Putamen (tissue), 1 donor: Measurements from ENCODE around the gene GUCY1A2.

Source experiments
- DNase-seq: peaks from one replicate; pipeline ENCODE4 v3.0.0-alpha.2; 2016; ENCODE audit warnings: low spot score

The GUCY1A2 gene

DNA sequence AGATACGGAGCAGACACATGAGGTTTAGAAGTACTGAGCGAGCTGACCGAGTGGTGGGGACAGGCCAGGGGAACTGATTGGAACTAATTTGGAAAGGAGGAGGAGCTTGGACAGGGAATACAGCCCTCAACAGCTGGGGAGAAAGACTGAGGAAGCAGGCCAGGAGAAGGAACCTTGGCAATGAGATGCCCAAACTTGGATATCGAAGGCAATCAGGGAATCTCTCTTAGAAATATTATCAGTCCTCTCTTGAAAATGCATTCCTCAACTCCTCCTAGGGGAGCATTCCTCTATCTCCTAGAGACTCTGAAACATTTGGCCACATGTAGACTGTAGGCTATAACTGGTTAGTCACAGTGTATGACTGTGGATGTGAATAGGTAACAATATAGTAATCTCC lies 284.6 kb downstream of the GUCY1A2 start:
- no peak for DNase-seq

DNA sequence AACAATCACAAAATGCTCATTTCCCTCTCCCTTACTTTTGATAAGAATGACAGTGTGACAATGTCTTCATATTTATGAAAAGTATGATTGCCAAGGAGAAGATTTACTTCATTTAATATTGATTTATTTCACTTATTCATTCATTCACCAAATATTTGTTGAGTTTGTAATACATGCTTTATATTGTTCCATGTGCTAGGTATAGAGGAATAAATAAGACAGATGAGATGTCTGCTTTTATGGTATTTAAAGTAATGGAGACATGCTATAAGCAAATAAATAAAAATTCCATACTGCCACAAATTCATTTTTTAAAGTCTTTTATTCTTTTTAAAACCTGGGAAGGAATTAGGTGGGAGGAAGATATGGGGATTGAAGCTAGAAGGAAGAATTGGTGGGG lies 289.4 kb downstream of the GUCY1A2 start:
- DNase-seq: no peak

DNA sequence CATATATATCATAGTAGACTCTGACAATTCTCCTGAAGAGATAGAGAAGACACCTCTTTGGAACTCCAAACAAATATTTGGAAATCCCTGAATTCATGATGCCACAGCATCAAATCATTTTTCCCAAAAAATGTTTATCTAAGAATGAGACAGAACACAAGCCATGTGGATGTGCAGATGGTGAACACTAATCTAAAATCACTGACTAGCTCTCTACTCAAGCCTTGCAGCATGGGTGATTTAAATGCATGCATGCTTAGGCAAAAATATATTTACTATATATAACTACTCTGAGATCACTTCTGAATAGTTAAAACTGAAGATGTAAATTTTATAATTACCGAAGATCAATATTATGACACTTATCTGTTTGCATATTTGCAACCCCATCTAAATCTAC lies 289.9 kb downstream of the GUCY1A2 start:
- DNase-seq: no peak

DNA sequence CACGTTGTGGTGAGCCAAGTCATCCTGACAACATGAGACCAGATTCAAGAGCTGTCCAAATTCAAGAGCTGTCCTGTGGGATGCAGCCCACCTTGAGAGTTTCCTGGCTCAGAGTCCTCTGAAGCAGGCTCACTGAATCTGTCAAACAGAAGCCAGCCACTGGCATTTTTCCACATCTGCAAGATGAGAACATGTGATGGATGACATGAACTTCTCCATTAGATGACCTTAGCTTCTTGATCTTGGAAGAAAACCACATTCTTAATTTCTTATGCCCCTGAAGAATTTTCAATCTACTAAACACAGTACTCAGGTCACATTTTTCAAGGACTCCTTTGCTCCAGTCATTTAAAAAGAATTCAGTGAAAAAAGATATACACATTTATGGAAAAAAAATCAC lies 291.0 kb downstream of the GUCY1A2 start:
- no peak for DNase-seq

DNA sequence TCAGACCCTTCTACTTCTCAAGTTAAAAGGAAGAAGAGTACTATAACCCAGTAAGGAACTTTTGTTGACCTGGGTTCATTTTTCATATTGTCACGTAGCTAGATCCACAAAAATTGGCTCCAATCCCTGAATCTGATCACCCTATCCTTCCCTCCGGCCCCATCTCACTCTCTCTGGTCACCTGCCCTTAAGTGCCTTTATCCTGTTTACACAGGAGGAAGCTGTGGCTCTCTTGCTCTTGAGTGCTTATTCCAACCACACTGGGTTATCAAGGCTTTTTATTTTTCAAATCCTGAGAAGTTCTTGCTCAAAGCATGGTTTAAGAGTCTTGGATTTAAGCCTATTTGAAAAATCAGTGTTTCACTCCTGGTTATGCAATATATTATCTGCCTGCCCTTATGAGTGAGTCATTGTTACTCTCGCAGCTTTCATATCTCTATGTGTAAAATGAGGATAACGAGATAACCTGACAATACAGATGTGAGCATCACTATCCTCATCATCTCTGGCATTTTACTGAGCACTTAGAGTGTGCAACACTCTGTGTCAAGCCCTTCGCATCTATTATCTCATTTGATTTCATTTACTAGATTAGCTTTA lies 293.9 kb downstream of the GUCY1A2 start:
- DNase-seq: peak; percentile 49

DNA sequence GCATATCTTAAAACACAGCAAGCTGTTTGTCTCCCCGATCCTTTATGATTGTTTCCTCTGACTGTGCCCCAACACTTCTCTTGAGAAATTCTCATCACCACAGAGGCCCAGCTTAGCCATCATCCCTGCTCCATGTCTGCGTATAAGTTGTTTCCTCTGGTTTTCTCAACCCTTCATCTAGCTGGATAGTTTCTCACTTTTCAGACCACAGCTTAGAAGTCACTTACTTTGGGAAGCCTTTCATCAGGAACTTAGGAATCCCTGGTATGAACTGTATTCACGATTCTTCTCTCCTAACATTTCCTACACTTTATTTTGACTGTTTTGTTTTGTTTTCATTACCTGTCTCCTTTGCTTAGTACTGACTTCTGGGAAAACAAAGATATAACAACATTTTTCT lies 295.2 kb downstream of the GUCY1A2 start:
- no peak for DNase-seq

DNA sequence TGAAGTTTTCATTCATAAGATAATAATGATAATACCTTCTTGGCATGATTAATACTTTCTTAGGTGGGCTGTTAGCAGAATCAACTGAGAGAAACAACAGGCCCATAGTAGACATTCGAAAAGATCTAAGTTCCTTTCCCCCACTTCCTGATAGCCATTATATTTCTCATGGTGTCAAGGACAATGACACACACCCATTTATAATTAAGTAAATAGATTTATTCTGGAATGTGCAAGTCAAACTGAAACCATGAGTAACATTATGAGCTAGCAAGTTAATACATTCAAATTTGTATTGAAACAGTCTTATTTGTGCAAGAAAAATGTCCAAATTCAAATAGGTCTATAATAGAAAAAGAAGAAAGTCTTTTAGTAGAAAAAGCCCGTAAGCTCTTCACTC lies 301.1 kb downstream of the GUCY1A2 start:
- DNase-seq: no peak

DNA sequence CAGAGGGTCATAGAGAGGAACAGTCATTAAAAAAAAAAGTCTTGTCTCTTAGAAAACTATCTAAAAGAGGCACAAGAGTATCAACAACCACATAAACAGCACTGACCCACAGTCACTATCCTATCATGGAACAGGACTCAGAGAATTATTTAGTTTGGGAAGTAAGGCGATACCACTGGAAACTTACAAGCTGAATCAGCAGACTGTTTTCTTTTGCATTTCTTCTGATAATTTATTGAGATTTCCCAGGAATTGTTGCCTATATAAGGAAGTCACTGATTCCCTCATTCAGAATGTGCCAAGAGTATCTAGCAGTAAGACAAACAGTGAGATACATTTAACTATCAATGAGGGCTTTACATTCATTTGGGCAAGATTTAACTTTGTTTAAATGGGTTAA lies 304.1 kb downstream of the GUCY1A2 start:
- no peak for DNase-seq

DNA sequence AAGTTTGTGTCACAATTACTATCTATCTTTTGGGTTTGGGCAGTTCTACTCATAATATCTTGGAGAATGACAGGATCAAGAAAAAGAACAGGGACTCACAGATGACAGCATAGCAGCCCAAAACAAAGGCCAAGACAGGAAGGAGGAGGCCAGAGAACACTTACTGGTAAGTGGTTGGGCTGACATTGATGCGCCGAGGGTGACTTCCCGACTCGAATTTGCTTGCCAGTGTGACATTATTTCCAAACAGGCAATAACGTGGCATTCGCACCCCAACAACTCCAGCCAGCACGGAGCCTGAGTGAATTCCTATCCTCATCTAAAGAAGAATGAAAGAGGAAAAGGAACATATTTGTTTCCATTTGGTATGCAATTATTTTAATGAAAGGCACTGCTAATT lies 309.9 kb downstream of the GUCY1A2 start:
- DNase-seq: no peak

DNA sequence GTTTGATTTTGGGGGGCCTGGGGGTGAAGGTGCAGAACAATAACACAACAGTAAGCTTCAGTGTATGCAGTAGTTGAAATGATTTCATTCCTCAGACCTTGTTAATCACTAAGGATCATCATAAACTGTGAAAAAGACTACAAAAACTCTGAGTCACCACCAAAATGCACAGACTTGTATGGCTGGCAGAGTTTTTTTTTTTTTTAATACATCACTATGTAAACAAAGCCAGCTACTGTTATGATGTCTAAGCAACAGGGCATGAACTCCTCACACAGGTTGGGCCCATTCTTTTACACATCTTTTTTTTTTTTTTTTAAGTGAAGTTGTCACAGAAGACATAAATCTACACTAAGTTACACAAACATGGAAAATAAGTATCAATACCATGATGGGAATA lies 311.9 kb downstream of the GUCY1A2 start:
- DNase-seq: no peak

DNA sequence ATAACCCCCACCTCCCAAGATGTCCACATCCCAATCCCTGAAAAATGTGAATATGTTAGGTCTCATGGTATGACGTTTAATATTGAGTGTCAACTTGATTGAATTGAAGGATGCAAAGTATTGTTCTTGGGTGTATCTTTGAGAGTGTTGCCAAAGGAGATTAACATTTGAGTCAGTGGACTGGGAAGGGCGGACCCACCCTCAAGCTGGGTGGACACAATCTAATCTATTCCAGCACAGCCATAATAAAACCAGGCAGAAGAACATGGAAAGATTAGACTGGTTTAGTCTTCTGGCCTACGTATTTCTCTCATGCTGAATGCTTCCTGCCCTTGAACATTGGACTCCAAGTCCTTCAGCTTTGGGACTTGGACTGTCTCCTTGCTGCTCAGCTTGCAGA lies 315.5 kb downstream of the GUCY1A2 start:
- no peak for DNase-seq

DNA sequence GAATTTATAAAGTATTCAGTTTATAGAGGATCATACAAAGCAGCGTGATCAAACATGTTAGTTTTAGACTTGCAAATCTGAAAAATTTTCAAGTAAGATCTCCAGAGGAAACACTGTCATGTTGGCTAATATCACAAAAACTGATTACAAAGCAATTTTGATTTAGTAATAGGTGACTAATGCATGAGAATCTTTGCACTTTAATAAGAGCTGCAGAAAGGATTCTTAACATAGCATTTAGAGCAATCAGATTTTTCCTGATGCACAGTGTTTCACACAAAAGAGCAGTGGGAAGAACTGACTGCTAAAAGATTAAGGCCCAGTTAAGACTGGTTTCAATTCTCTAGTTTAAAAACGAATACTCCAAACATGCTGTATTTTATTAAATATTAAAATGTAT lies 321.2 kb downstream of the GUCY1A2 start:
- peak; percentile 29 for DNase-seq

DNA sequence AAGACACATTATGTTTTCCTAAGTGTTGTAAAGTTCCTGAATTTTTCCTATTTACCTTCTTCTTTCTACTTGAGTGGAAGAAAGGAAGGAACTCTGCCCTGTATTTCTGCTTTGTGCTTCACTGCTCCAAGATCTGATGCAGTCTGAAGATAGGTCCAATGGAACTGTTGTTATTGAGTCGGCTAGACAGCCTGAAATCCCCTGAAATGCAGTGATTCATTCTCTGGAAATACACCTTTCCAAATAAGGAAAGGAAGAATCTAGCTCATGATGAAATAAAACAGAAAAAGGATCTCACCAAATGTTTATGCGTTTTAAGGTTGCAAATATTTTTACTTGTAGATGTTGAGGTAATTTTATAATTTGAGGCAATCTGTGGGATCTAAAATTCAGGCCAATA lies 322.8 kb downstream of the GUCY1A2 start:
- no peak for DNase-seq

DNA sequence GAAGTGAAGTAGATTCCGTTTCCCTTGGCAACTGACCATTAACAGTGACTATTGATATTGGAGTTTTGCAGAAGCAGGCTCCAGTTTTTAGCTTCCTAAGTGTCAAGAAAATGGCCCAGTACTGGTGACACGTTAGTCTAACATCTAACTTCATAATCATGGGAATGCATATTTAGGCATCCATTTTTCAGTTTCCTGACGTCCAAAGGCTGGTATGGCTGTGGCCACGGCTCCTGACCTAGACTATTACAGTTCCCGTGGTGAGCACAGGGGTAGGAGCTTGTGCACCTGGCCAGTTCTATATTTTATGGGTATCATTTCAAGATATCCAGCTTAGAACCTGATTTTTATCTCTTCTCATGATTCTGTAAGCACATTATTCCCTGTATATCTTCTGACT lies 323.8 kb downstream of the GUCY1A2 start:
- no peak for DNase-seq

DNA sequence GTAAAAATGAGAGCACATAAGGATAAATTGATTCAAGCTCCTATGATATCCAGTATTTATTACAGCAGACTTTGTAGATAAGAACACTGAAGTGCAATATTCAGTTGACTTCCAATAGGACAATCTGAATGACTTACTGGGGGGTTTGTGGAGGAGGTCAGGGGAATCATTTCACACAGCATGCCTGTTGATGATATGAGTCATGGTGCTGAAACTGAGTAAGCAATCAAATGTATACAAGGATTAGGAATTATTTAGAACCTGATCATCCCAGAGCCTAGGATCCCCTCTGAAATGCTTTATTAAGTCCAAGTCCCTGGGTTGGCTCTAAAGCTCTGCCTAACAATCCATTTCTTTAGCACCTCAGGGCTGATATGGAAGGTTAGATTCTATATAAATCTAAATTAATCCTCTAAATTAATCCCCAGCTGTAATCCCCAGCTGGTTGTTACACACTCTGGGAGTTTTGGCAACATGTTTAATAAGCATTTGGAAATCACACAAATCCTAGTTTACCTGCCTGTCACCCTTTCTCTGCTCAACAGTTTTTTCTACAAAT lies 326.4 kb downstream of the GUCY1A2 start:
- no peak for DNase-seq

DNA sequence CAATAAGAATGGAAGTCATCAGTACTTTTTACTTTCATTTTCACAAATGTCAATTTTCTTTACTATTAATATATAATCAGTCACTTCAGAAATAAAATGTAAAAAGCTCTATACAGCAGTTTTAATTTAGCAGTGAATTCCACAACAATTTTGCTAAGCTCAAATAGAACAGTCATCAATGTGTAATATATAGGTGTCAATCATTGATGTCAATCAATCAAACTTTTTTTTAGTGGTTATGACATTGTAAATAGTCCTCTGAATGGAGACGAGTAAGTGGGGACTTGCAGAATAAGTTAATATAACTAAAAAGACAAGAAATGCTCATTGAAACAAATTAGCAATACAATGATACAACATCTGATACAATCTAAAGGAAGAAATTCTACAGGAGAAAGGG lies 327.4 kb downstream of the GUCY1A2 start:
- no peak for DNase-seq

DNA sequence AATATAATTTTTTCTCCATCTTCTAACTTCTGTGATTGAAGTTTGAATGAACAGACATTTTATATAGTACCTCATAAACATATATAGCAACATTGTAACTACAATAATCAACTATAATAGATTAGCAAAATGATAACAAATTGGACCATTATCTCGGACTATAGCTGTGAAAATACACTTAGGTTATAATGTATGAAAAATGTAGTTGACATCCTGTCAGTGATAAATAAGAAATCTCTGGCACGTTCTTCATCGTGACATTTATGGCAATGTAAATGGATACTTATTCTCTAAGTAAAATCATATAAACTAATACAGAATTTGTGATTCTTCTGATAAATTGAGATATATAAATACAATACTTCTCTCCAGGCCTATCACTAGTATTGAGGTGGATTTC lies 333.3 kb downstream of the GUCY1A2 start:
- no peak for DNase-seq

DNA sequence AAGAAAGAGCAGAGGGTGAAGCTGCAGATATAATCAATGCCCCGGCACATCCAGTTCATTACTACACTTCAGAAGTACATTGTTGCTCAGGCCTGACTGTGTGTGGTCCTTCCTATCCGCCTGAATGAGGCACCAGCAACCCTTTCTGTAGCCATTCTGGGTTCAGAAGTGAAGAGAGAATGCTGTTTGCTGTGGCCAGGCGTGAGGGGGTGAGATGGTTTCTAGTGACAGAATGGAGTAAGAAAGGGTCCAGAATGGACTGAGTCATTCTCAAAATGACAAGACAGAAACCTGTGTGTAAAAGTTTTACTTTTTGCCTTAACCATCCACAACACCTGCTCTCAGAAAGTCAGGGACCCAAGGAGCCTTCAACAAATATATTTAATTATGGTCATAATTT lies 334.8 kb downstream of the GUCY1A2 start:
- no peak for DNase-seq

DNA sequence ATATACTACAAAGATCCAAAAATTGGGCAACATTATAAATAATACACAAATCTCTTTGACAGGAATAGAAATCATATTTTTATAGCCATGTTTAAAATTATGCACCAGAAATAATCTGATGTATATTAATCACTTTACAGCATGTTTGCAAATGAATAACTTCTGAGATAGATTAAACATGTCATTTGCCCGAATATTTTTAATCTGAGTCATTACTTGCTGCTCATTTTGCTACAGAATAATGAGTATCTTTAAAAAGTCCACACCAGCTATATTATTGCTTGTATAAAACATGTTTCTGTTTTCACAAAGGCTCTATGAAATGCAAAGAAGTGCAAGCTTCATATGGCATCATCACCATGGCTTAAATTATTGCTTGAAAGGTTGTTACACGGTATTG lies 336.8 kb downstream of the GUCY1A2 start:
- no peak for DNase-seq

DNA sequence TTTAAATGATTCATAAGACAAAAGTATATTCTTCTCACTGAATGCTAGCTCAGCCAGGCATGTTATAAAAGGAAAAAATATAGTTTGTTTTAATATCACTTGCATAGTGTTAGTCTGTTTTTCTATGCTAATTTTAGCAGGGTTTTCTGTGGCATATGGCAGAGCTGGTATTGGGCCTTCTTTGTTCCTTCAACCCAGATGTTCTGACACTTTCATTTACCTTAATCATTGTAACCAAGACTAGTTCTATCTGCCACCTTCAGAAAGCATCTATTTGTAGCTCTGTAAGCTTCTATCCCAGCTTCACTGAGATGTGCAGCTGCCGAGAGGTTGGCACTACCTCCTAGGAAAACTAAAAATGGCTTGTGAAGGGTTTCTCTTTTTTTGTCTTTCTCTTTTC lies 338.7 kb downstream of the GUCY1A2 start:
- DNase-seq: no peak

DNA sequence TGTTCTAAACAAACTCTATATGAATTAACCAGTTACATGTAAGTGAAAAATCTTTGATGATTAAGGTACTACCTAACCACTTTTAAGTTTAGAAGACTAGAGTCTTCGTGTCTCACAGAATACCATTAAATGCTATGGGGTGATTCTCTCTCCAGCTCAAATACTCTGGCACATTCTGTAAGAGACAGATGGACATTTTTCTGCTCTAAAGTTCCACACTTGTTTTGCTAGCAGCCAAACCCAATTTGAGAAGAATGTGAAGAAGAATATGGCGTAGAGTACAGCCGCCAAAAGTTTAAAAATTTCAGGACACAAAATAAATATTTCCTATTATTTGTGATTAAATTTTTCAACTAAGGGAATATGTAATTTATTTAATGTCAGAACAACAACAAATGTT lies 339.1 kb downstream of the GUCY1A2 start:
- DNase-seq: no peak

DNA sequence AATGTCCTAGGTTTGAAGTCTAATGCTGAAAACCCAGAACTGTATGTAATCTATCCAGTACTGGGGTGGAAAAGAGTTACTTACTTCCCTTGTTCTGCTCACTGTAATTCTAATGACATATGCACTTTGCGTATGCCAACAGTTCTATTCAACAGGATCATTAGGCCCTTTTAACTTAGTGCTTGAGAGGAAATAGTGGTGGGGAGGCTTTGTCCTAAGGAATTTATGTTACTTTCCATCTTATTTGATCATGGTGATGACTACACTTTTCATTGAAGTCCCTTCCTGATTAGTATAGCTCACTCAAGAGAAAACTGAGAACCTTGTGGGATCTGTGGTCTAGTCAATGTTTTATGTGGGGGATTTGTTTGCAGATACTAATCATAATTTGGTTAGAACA lies 348.2 kb downstream of the GUCY1A2 start:
- DNase-seq: no peak

DNA sequence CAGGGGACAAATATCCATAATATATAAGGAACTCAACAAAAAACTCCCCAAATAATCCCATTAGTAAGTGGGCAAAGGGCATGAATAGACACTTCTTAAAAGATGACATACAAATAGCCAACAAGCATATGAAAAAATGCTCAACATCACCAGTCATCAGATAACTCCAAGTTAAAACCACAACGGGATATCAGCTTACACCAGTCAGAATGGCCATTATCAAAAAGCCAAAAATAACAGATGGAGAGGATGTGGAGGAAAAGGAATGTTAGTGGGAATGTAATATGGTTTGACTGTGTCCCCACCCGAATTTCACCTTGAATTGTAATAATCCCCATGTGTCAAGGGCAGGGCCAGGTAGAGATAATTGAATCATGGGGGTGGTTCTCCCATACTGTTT lies 350.1 kb downstream of the GUCY1A2 start:
- DNase-seq: no peak

DNA sequence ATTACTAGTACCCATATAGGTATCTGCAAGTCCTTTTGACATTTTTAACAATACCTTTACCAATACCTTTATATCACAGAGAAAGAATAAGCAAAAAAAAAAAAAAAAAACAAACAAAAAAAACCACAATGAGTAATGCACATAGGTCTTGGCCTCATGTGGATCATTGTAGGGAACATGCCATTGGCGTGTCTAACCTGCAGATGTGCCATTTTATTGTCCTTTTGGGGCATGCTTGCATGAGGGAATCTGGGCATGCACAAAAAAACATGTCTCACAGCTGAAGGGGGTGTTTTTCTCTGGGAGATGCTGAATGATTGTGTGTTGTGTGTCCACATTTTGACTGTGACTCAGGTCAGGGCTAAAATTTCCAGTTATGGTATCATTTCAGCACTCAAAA lies 361.6 kb downstream of the GUCY1A2 start:
- DNase-seq: no peak

DNA sequence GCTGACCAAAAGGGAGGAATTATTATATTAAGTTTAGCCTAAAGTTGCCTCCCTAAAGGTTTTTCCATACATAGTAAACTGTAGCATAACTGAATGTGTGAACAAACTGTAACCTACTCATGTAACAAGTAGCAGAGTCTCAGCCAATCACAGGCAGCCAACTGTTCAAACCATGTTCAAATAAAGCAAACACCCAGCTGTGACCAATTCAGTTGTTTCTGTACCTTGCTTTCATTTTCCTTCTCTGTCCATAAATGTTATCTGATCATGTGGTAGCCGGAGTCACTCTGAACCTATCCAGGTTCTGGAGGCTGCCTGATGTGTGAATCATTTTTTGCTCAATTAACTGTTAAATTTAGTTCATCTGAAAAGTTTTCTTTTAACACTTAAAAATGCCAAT lies 373.5 kb downstream of the GUCY1A2 start:
- no peak for DNase-seq
